Ishikawa (cell line): ENCODE data around the gene UBXN10.

Experiments used
- CEBPB ChIP-seq: IDR thresholded peaks from 2 replicates; pipeline ENCODE4 v1.6.1; 2012
- CREB1 ChIP-seq: IDR thresholded peaks from 2 replicates; pipeline ENCODE4 v1.6.1; 2012; ENCODE audit warnings: low read depth
- FOXM1 ChIP-seq: IDR thresholded peaks from 2 replicates; pipeline ENCODE4 v1.6.1; 2012; ENCODE audit warnings: low read depth, borderline replicate concordance
- RAD21 ChIP-seq: IDR thresholded peaks from 2 replicates; pipeline ENCODE4 v1.6.1; 2012; ENCODE audit warnings: low read depth
- TAF1 ChIP-seq: IDR thresholded peaks from 2 replicates; pipeline ENCODE4 v1.6.1; 2012; ENCODE audit warnings: low read depth, mild to moderate bottlenecking
- TF ChIP-seq, protein P1 (sequence below): IDR thresholded peaks from 2 replicates; pipeline ENCODE4 v1.6.1; 2012; ENCODE audit warnings: low read depth, mild to moderate bottlenecking

DNA sequence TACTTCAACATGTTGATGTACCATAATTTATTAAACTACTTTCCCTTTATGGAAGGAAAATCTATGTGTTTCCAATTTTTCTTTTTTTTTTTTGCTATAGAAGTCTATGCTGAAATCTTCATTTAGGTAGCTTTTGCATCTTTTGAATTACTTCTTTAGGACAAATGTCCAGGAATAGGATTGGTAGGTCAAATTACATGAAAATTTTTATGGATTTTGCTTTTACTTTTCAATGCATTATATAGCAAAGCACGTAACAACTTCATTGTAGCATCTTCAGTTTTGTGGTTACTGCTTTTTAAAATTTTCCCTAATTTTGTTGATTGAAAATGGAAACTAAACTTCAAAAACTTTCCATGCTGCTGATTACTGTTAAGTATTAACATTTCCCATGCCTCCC, 12.4 kb downstream of the UBXN10 start:
- TF ChIP-seq RAD21, result no peak
- TF ChIP-seq CREB1, result no peak
- TF ChIP-seq CEBPB, result no peak
- no peak for TF ChIP-seq TAF1
- TF ChIP-seq, protein P1, sequence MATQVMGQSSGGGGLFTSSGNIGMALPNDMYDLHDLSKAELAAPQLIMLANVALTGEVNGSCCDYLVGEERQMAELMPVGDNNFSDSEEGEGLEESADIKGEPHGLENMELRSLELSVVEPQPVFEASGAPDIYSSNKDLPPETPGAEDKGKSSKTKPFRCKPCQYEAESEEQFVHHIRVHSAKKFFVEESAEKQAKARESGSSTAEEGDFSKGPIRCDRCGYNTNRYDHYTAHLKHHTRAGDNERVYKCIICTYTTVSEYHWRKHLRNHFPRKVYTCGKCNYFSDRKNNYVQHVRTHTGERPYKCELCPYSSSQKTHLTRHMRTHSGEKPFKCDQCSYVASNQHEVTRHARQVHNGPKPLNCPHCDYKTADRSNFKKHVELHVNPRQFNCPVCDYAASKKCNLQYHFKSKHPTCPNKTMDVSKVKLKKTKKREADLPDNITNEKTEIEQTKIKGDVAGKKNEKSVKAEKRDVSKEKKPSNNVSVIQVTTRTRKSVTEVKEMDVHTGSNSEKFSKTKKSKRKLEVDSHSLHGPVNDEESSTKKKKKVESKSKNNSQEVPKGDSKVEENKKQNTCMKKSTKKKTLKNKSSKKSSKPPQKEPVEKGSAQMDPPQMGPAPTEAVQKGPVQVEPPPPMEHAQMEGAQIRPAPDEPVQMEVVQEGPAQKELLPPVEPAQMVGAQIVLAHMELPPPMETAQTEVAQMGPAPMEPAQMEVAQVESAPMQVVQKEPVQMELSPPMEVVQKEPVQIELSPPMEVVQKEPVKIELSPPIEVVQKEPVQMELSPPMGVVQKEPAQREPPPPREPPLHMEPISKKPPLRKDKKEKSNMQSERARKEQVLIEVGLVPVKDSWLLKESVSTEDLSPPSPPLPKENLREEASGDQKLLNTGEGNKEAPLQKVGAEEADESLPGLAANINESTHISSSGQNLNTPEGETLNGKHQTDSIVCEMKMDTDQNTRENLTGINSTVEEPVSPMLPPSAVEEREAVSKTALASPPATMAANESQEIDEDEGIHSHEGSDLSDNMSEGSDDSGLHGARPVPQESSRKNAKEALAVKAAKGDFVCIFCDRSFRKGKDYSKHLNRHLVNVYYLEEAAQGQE, result no peak
- TF ChIP-seq FOXM1, result no peak
